GM21737 (cell line): ENCODE measurements around the gene CPSF4L.

ENCODE experiments used
- ATAC-seq: cut with Tn5 transposase; IDR thresholded peaks from one replicate; pipeline ENCODE4 v1.9.1; 2021; ENCODE audit warnings: mild to moderate bottlenecking, moderate library complexity; ENCODE audit not compliant: unreplicated experiment

Gene CPSF4L

DNA sequence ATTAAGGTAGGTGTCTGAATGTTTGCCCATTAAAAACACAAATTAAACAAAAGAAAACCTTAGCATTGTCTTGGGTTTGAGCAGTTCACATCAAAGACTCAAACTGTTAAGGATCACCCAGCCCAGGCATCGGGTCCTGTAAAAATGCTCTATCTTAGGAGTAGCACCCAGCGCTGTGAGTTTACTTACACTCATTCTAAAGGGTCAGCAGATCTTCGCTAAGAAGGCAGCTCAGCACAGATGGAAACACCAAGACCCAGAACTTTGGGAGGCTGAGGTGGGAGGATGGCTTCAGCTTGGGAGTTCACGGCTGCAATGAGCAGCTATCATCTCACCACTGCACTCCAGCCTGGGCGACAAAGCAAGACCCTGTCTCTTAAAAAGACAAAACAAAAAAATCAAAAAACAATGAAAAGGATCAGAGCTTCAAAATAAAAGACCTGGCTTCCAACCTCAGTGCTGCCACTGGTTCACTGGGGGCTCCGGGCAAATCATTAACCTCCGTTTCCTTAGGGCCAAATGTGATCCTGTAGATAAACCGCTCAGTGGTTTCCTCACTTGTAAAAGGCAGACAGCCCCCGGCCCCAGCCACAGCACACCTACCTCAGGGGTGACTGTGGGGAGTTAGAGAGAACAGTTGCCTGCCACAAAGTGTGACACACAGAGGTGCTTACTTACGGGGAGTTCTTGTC is 57.7 kb downstream of the CPSF4L start:
- ATAC-seq, result no peak

GRCh38 chr17:73203135-73203787 is 58.4 kb downstream of the CPSF4L start:
- no peak for ATAC-seq

GRCh38 chr17:73201215-73202069 is 60.2 kb downstream of the CPSF4L start:
- ATAC-seq, result no peak

DNA sequence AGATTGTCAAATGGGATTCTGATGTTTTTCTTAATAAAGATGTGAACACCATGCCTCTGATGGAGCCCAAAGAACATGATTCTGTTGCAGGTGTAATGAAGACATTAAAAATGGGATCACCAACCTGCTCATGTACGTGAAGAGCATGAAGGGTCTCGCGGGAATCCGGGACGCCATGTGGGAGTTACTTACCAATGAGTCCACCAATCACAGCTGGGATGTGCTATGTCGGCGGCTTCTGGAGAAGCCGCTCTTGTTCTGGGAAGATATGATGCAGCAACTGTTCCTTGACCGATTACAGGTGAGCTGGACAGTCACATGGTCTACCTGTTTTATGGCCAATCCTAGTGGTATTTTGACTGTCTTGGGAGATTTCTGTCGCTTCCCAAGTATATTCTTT is 61.2 kb downstream of the CPSF4L start:
- ATAC-seq, result no peak

- ATAC-seq, result no peak
Measured at GRCh38 chr17:73199751-73200317, 61.8 kb downstream of the CPSF4L start.

DNA sequence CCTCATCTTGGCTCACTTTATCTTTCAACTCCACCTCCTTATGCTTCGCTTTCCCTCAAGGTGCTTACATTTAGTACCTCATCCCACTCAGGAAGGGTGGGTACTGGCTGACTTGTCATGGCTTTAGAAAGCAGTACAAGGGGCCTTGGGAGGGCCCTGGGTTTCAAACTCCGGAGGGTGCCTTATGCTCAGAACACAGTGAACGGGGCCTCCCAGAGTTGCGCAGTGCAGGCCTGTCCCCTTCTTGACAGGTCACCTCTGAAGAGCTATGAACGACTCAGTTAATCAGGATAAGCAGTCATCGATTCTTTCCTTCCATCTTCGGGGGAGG is 62.8 kb downstream of the CPSF4L start:
- ATAC-seq, result no peak
